Activated CD4-positive, alpha-beta T cell treated with anti-CD3 and anti-CD28 coated beads for 48 hours (primary cell): Measurements from ENCODE around the gene CBX2.

ENCODE experiments used
- DNase-seq: peaks from one replicate; pipeline ENCODE4 v3.0.0-alpha.2; 2020

Gene CBX2

GRCh38 chr17:79831265-79832217 lies 53.6 kb downstream of the CBX2 start:
- DNase-seq: no peak

GRCh38 chr17:79832218-79833109 lies 54.5 kb downstream of the CBX2 start:
- DNase-seq: no peak

GRCh38 chr17:79833110-79833450 lies 55.1 kb downstream of the CBX2 start:
- no peak for DNase-seq

GRCh38 chr17:79833744-79834564 lies 56.0 kb downstream of the CBX2 start:
- no peak for DNase-seq

GRCh38 chr17:79834565-79835469 lies 56.9 kb downstream of the CBX2 start:
- DNase-seq: peak; percentile 67

GRCh38 chr17:79835470-79835899 lies 57.5 kb downstream of the CBX2 start:
- DNase-seq: no peak

- no peak for DNase-seq
Observed at GRCh38 chr17:79835953-79836509, 58.1 kb downstream of the CBX2 start.

- no peak for DNase-seq
Observed at GRCh38 chr17:79836510-79836971, 58.6 kb downstream of the CBX2 start.

- DNase-seq: peak; percentile 77
Observed at GRCh38 chr17:79836972-79837887, 59.3 kb downstream of the CBX2 start.
